ENCODE measurements around the gene RNU1-2. TPM values are rescaled to one million over a fixed set of nuclear protein-coding genes. Genes with fewer than 3 reads are reported as not detected.

Gene RNU1-2
- total and polyA plus RNA-seq, 2 of the 4 experiments (the other 2 are of a cell fraction) = under 0.01 TPM; not detected in 1

DNA sequence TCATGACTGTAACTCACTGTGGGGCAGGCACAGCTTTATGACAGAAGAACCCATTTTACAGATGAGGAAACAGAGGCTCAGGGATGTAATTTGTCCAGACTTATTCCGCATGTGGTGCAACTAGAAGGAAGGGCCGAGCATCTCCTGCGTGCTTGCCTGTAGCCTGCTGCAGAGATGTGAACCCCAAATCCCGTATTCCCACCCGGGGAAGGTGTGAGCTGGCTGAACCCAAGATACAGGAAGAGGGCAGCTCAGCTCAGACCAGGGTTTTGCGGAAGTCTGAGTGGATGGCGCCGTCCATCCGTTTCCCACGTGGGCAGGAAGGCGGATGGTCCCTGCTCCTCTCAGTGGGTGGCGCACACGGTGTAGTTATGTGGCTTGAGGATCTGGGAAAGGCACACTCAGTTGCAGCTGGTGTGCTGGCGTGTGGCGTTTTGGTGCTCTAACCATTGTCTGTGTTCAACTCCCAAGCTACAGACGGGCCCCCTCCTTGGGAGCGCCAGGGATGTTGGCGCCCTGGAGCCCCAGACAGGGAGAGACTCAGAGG, 27.2 kb downstream of the RNU1-2 start:
- H4K91ac ChIP-seq (ENCODE audit: insufficient read depth, low read depth, low read length) = no peak overlapping the region
- H3K4me2 ChIP-seq (ENCODE audit: low read depth, low read length) = no peak overlapping the region
- no peak overlapping the region for H3K14ac ChIP-seq (replicated peaks; ENCODE audit: low read depth, low read length)
- H3K18ac ChIP-seq (ENCODE audit: low read depth, low read length) = no peak overlapping the region
- H3K9ac ChIP-seq (ENCODE audit: low read depth, low read length) = no peak overlapping the region
- H2BK15ac ChIP-seq (ENCODE audit: low read depth, low read length) = no peak overlapping the region
- no peaks in the 10 kb centered on the region for H3K36me3 ChIP-seq (ENCODE audit: control insufficient read depth, insufficient read depth, low read length)
- no peak overlapping the region for H4K5ac ChIP-seq (ENCODE audit: low read depth, low read length)
- no peak overlapping the region for H3K56ac ChIP-seq (ENCODE audit: extremely low read depth, insufficient read depth, low read length)
- H3K27ac ChIP-seq (ENCODE audit: insufficient read depth, low read length) = no peak overlapping the region
- ChIA-PET POLR2A (ENCODE audit: unreplicated experiment) (no interaction called here), CTCF (no interaction called here)
- H2BK20ac ChIP-seq (ENCODE audit: low read depth, low read length) = no peak overlapping the region
- no peak overlapping the region for H2AK9ac ChIP-seq (replicated peaks; ENCODE audit: low read depth, low read length, poor library complexity)
- H2BK120ac ChIP-seq (ENCODE audit: low read depth, low read length) = no peak overlapping the region
- H3K4me1 ChIP-seq (ENCODE audit: control insufficient read depth, insufficient read depth, low read length) = peaks cover 5% of the 10 kb centered on the region; the same call in 1 of the 2 replicates
- no peak overlapping the region for H4K8ac ChIP-seq (ENCODE audit: low read depth in 2 of 2, low read length in 2 of 2)
- H4K20me1 ChIP-seq (ENCODE audit: insufficient read depth, low read length) = no peaks in the 10 kb centered on the region; the same call in 1 of the 2 replicates
- in situ Hi-C loops (cut with MboI; ENCODE audit: low sequenced_read_pairs) = no loop called here
- TF ChIP-seq RCOR1 (IDR thresholded peaks at IDR 0.05; ENCODE audit: insufficient replicate concordance, low read length) = no peak
- no peak for TF ChIP-seq FOS (IDR thresholded peaks at IDR 0.05; ENCODE audit: low read depth, low read length)
- no peak for TF ChIP-seq SMC3 (IDR thresholded peaks at IDR 0.05; ENCODE audit: low read depth, low read length)
- TF ChIP-seq MAZ (IDR thresholded peaks at IDR 0.05; ENCODE audit: borderline replicate concordance, low read depth, low read length) = no peak
- TF ChIP-seq CEBPB (IDR thresholded peaks at IDR 0.05; ENCODE audit: low read depth, low read length) = no peak
- no peak for TF ChIP-seq RAD21 (IDR thresholded peaks at IDR 0.05; ENCODE audit: low read length)
- no peak for TF ChIP-seq RFX5 (IDR thresholded peaks at IDR 0.05; ENCODE audit: low read depth, low read length)
- TF ChIP-seq CHD1 (IDR thresholded peaks at IDR 0.05; ENCODE audit: low read depth, low read length) = no peak
- H3K79me1 ChIP-seq (ENCODE audit: low read depth in 1 of 2, low read length in 2 of 2) = peaks cover 0 to 5% of the 10 kb centered on the region in 2 experiments; a peak in 1 of 4 replicates
- peak overlapping the region; percentile 8 for H2AFZ ChIP-seq (replicated peaks; ENCODE audit: low read length, poor library complexity)
- H3K27me3 ChIP-seq (ENCODE audit: control insufficient read depth, insufficient read depth, low read length) = no peaks in the 10 kb centered on the region; the same call in 1 of the 2 replicates
- H3K9me3 ChIP-seq (ENCODE audit: control insufficient read depth, insufficient read depth, low read length) = no peaks in the 10 kb centered on the region
- no peak overlapping the region for H2BK5ac ChIP-seq (ENCODE audit: low read depth, low read length, poor library complexity, severe bottlenecking)
- no peak for ATAC-seq (ENCODE audit: low read depth)
- dilution Hi-C loops (cut with HindIII; ENCODE audit: low sequenced_read_pairs, unreplicated experiment) = no loop called here
- H3K23ac ChIP-seq (ENCODE audit: low read depth, low read length) = no peak overlapping the region
- H3K4ac ChIP-seq (ENCODE audit: low read depth, low read length) = no peak overlapping the region
- BruUV-seq (replicated peaks) = no TSS peak
- DNase-seq = no peak
- peaks cover 13% of the 10 kb centered on the region; the same call in 1 of the 2 replicates for H3K9me1 ChIP-seq (ENCODE audit: insufficient read depth, low read length)
- intact Hi-C loops (cut with micrococcal nuclease) = no loop called here
- no peak overlapping the region for H2AK5ac ChIP-seq (ENCODE audit: low read depth, low read length)
- no peak overlapping the region for H3K4me3 ChIP-seq (ENCODE audit: insufficient read depth, low read depth, low read length)
- 82% methylated on average over 15 of the region's 18 CpGs; no CpG with 5 or more reads in 1 of the 2 experiments for WGBS, 2 experiments (ENCODE audit: extremely low coverage in 2 of 2, insufficient read length in 1 of 2)
